ENCODE measurements around the gene CRIP2. TPM values are rescaled to one million over a fixed set of nuclear protein-coding genes. Genes with fewer than 3 reads are reported as not detected.

Gene CRIP2
- total RNA-seq, 1 experiment from 2014 or later = 1.5 TPM

DNA sequence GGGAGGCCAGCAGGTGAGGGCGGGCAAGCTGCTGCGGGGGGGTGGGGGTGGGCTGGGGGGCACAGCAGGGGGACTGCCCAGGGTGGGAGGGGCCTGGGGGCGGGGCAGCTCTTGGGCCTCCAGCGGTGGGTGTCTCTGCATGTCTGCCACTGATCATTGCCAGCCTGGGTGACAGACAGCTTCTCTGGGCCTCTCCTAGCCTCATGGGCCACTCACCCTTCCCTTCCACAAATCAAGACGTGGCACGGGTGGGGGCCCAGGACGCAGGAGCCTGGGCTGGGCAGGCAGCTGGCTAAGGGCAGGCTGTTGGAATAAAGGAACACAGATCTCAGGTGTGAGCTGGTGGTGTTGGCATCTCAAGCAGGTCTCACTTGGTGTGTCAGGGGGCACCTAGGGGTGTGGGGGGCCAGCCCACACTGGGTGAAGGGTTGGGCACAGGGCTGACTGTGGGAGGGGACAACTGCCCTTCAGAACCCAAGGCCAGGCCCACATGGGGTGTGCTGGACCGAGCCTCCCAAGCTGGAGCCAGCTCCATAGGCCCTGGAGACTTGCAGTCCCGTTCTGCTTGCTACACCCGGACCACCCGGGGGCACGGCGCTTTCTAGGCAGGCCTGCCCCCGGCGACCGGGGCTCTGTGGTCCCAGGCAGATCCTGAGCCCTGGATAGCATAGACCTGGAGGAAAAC is 19.4 kb downstream of the CRIP2 start:
- no peak for DNase-seq
- H3K4me3 ChIP-seq (ENCODE audit: low read depth, low read length) = no peak overlapping the region
- CTCF ChIA-PET = no interaction called here

DNA sequence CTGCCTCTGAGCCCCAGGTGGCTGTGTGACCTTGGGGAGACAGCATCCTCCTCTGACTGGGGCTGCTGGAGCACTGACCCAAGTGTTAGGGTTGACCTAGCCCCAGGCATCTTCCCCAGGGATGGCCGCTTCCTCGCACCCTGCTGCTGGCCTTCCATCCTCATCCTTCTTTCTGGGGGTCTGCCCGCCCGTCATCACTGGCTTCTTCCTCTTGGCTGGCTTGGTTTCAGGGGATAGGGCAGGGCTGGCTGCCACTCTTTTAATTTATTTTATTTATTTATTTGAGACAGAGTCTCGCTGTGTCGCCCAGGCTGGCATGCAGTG is 19.9 kb downstream of the CRIP2 start:
- Histone ChIP-seq H3K36me3 (ENCODE audit: control insufficient read depth, insufficient read depth, low read length) (no peaks in the 10 kb centered on the region; the same call in 1 of the 2 replicates), H3K27me3 (replicated peaks; ENCODE audit: control insufficient read depth, insufficient read depth, low read length) (no peaks in the 10 kb centered on the region), H3K4me1 (peaks cover 3% of the 10 kb centered on the region; the same call in 1 of the 2 replicates), H3K9me3 (no peaks in the 10 kb centered on the region), H3K4me3 (ENCODE audit: low read depth, low read length) (no peak overlapping the region)
- POLR2A ChIA-PET = no interaction called here
- no peaks in the 10 kb centered on the region for H3K9me3 Mint-ChIP-seq (ENCODE audit: unreplicated experiment)
- no peaks in the 10 kb centered on the region for H3K4me1 Mint-ChIP-seq (ENCODE audit: low read depth, unreplicated experiment)
- peaks cover 30% of the 10 kb centered on the region for H3K36me3 Mint-ChIP-seq (ENCODE audit: insufficient read depth, unreplicated experiment)
- no TSS peak for BruUV-seq (replicated peaks)
- CTCF ChIA-PET = no interaction called here
- no peaks in the 10 kb centered on the region for H3K27me3 Mint-ChIP-seq (ENCODE audit: insufficient read depth, unreplicated experiment)
- intact Hi-C loops (cut with micrococcal nuclease; ENCODE audit: unreplicated experiment) = loop anchor here (5.0 kb wide), 1 partner anchor 33 kb away; the partner anchor contains the start of gene TMEM121
- no peak overlapping the region for H3K27ac Mint-ChIP-seq (ENCODE audit: unreplicated experiment)
- TF ChIP-seq, protein P1, sequence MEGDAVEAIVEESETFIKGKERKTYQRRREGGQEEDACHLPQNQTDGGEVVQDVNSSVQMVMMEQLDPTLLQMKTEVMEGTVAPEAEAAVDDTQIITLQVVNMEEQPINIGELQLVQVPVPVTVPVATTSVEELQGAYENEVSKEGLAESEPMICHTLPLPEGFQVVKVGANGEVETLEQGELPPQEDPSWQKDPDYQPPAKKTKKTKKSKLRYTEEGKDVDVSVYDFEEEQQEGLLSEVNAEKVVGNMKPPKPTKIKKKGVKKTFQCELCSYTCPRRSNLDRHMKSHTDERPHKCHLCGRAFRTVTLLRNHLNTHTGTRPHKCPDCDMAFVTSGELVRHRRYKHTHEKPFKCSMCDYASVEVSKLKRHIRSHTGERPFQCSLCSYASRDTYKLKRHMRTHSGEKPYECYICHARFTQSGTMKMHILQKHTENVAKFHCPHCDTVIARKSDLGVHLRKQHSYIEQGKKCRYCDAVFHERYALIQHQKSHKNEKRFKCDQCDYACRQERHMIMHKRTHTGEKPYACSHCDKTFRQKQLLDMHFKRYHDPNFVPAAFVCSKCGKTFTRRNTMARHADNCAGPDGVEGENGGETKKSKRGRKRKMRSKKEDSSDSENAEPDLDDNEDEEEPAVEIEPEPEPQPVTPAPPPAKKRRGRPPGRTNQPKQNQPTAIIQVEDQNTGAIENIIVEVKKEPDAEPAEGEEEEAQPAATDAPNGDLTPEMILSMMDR (IDR thresholded peaks at IDR 0.05; ENCODE audit: insufficient read depth in 1 of 2, low read depth in 1 of 2, low read length in 1 of 2, severe bottlenecking in 1 of 2, unreplicated experiment in 1 of 2) = no peak
- H3K4me3 Mint-ChIP-seq (ENCODE audit: unreplicated experiment) = no peak overlapping the region
- DNase-seq = no peak

More for the DNA sequence above, 19.4 kb downstream of the CRIP2 start:
- H3K4me3 Mint-ChIP-seq (ENCODE audit: unreplicated experiment) = no peak overlapping the region
- no peak overlapping the region for H3K27ac Mint-ChIP-seq (ENCODE audit: unreplicated experiment)
- no TSS peak for BruUV-seq (replicated peaks)
- POLR2A ChIA-PET = no interaction called here
- Histone ChIP-seq H3K27me3 (replicated peaks; ENCODE audit: control insufficient read depth, insufficient read depth, low read length) (no peaks in the 10 kb centered on the region), H3K36me3 (ENCODE audit: control insufficient read depth, insufficient read depth, low read length) (no peaks in the 10 kb centered on the region; the same call in 1 of the 2 replicates), H3K9me3 (no peaks in the 10 kb centered on the region), H3K4me1 (peaks cover 8% of the 10 kb centered on the region)
- TF ChIP-seq, protein P1 (IDR thresholded peaks at IDR 0.05; ENCODE audit: insufficient read depth in 1 of 2, low read depth in 1 of 2, low read length in 1 of 2, severe bottlenecking in 1 of 2, unreplicated experiment in 1 of 2) = no peak
- no peaks in the 10 kb centered on the region for H3K27me3 Mint-ChIP-seq (ENCODE audit: insufficient read depth, unreplicated experiment)
- intact Hi-C loops (cut with micrococcal nuclease; ENCODE audit: unreplicated experiment) = loop anchor here (5.0 kb wide), 1 partner anchor 33 kb away; the partner anchor contains the start of gene TMEM121
- H3K36me3 Mint-ChIP-seq (ENCODE audit: insufficient read depth, unreplicated experiment) = peaks cover 29% of the 10 kb centered on the region
- no peaks in the 10 kb centered on the region for H3K4me1 Mint-ChIP-seq (ENCODE audit: low read depth, unreplicated experiment)
- H3K9me3 Mint-ChIP-seq (ENCODE audit: unreplicated experiment) = no peaks in the 10 kb centered on the region

DNA sequence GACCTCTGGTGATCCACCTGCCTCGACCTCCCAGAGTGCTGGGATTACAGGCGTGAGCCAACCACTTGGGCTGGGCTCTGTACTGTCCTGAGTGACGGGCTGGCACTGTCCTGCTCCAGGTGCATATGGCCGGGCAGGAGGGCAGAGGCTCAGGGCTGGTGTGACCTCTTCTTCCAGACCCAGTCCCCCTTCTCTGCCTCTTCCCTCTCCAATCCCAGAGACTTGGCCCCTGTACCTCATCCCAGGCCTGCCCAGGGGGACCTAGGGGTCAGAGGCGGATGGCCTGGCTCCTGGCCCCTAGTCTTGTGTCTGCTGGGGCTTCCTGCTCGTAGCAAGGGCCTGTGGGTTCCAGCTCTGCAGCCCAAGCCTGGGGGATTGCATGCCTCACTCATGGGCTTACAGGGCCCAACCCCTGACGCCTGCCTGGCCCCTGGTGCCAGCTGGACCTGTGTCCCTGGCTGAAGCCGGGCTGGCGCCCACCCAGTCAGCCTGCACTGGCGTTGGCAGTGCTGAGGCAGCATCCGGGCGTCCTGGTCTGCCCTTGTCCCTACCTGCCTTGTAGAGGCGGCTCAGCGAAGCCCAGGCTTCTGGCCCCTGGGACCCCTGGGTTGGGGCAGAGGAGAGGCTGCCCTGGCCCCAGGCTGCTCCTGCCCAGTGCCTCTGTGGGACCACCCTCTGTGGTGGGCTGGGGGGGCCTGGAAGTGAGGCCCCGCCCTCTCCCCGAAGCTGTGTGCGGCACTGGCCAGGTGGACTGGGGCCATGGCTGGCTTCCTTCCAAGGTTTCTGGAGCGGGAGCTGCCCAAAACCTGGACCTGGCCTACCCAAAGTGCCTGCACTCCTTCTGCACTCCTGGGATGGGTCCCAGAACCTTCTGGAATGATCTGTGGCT is 20.7 kb downstream of the CRIP2 start:
- intact Hi-C loops (cut with micrococcal nuclease; ENCODE audit: unreplicated experiment) = no loop called here
- Histone ChIP-seq H3K9me3 (no peaks in the 10 kb centered on the region), H3K4me1 (peaks cover 3% of the 10 kb centered on the region; the same call in 1 of the 2 replicates), H3K27me3 (replicated peaks; ENCODE audit: control insufficient read depth, insufficient read depth, low read length) (no peaks in the 10 kb centered on the region), H3K4me3 (ENCODE audit: low read depth, low read length) (no peak overlapping the region), H3K36me3 (ENCODE audit: control insufficient read depth, insufficient read depth, low read length) (no peaks in the 10 kb centered on the region; the same call in 1 of the 2 replicates)
- ChIA-PET CTCF (no interaction called here), POLR2A (no interaction called here)
- Mint-ChIP-seq H3K27ac (ENCODE audit: unreplicated experiment) (no peak overlapping the region), H3K4me3 (ENCODE audit: unreplicated experiment) (no peak overlapping the region), H3K4me1 (ENCODE audit: low read depth, unreplicated experiment) (no peaks in the 10 kb centered on the region), H3K9me3 (ENCODE audit: unreplicated experiment) (no peaks in the 10 kb centered on the region), H3K36me3 (ENCODE audit: insufficient read depth, unreplicated experiment) (peaks cover 30% of the 10 kb centered on the region), H3K27me3 (ENCODE audit: insufficient read depth, unreplicated experiment) (no peaks in the 10 kb centered on the region)
- no peak for DNase-seq
- BruUV-seq (replicated peaks) = no TSS peak
- TF ChIP-seq, protein P1 (IDR thresholded peaks at IDR 0.05; ENCODE audit: insufficient read depth in 1 of 2, low read depth in 1 of 2, low read length in 1 of 2, severe bottlenecking in 1 of 2, unreplicated experiment in 1 of 2) = no peak
